ENCODE measurements around the gene DUSP1. TPM values are rescaled to one million over a fixed set of nuclear protein-coding genes. Genes with fewer than 3 reads are reported as not detected.

The DUSP1 gene
- total and polyA plus RNA-seq, 9 of the 15 experiments (the other 6 are each of a cell fraction or from before 2014, with no cell fraction given): 2.1 to 14.2 (median 8.5) TPM

DNA sequence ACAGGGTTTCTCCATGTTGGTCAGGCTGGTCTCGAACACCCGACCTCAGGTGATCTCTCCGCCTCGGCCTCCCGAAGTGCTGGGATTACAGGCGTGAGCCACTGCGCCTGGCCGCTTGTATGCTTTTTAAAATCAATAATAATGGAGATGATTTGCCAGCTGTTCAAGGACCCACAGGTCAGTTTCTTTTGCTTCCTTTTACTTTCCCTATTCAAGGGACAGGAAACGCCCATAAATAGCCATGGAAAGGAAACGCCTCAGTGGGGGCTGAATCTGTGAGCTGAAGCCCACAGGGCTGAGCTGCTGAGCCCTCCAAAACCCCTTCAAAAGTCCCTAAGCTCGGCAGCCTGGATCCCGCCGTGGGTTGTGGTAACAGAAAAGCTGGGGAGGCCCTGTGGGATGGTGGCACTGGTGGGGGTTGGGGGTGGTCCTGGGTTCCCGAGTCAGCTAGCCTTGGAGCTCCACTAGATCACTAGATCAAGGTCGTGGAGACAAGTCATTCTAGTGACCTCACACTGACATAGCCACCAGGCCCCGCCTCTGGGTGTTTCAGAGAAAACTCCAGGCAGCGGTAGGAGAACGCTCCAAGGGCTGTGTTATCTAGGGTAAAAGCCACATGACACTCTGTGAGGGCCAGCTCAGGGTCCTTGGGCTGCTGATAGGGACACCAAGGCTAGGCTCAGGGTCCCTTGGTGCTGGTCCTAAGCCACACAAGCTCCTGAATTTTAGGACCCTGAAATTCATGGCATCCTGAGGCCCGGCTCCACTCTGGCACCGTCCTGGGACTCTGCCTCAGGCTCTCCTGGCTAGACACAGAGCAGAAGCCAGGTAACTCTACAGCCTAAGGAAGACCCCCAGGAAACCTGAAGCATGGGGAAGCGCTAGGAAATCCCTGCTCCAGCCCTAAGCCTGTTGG, 18.0 kb upstream of the DUSP1 start (continued):
- no peak for TF ChIP-seq ZNF436 (CRISPR knock-in tag; IDR thresholded peaks at IDR 0.05)
- TF ChIP-seq POLR2H (tag; IDR thresholded peaks at IDR 0.05; ENCODE audit: low read depth): peak; percentile 91
- no peak for TF ChIP-seq CEBPG (CRISPR knock-in tag; IDR thresholded peaks at IDR 0.05)
- no peak for TF ChIP-seq CEBPG (tag; conservative IDR thresholded peaks at IDR 0.05 in 1 of 2, IDR thresholded peaks at IDR 0.05 in 1 of 2)
- 0 out of 2 replicates have a peak, but pooled peaks have one; percentile 63 for TF ChIP-seq POLR2AphosphoS5 (IDR thresholded peaks at IDR 0.05; ENCODE audit: control insufficient read depth, insufficient read depth, low read depth, low read length)
- TF ChIP-seq CBFA2T2 (conservative IDR thresholded peaks at IDR 0.05): no peak
- TF ChIP-seq PHF20 (IDR thresholded peaks at IDR 0.05; ENCODE audit: partially characterized antibody): no peak
- TF ChIP-seq SIN3A (IDR thresholded peaks at IDR 0.05; ENCODE audit: borderline replicate concordance in 2 of 2, control insufficient read depth in 1 of 2, low read depth in 2 of 2, low read length in 2 of 2): no peak
- TF ChIP-seq HCFC1 (IDR thresholded peaks at IDR 0.05; ENCODE audit: low read depth, low read length): no peak
- TF ChIP-seq ETV5 (CRISPR knock-in tag; IDR thresholded peaks at IDR 0.05; ENCODE audit: low read depth): 0 out of 2 replicates have a peak, but pooled peaks have one; percentile 43
- TF ChIP-seq DNMT1 (IDR thresholded peaks at IDR 0.05): no peak
- TF ChIP-seq KHSRP (IDR thresholded peaks at IDR 0.05): no peak
- TF ChIP-seq, protein P1, sequence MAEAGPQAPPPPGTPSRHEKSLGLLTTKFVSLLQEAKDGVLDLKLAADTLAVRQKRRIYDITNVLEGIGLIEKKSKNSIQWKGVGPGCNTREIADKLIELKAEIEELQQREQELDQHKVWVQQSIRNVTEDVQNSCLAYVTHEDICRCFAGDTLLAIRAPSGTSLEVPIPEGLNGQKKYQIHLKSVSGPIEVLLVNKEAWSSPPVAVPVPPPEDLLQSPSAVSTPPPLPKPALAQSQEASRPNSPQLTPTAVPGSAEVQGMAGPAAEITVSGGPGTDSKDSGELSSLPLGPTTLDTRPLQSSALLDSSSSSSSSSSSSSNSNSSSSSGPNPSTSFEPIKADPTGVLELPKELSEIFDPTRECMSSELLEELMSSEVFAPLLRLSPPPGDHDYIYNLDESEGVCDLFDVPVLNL (CRISPR knock-in tag; IDR thresholded peaks at IDR 0.05; ENCODE audit: low read depth): no peak
- no peak for TF ChIP-seq NONO (IDR thresholded peaks at IDR 0.05; ENCODE audit: low read depth in 2 of 2, low read length in 1 of 2)
- peak; percentile 67 for TF ChIP-seq ZFX (CRISPR knock-in tag; IDR thresholded peaks at IDR 0.05)
- no peak for TF ChIP-seq EHMT2 (IDR thresholded peaks at IDR 0.05)
- no peak for TF ChIP-seq TAL1 (IDR thresholded peaks at IDR 0.05)
- TF ChIP-seq PPARD (CRISPR knock-in tag; IDR thresholded peaks at IDR 0.05): no peak
- no peak for TF ChIP-seq ZNF324 (CRISPR knock-in tag; IDR thresholded peaks at IDR 0.05)
- TF ChIP-seq, protein P2, sequence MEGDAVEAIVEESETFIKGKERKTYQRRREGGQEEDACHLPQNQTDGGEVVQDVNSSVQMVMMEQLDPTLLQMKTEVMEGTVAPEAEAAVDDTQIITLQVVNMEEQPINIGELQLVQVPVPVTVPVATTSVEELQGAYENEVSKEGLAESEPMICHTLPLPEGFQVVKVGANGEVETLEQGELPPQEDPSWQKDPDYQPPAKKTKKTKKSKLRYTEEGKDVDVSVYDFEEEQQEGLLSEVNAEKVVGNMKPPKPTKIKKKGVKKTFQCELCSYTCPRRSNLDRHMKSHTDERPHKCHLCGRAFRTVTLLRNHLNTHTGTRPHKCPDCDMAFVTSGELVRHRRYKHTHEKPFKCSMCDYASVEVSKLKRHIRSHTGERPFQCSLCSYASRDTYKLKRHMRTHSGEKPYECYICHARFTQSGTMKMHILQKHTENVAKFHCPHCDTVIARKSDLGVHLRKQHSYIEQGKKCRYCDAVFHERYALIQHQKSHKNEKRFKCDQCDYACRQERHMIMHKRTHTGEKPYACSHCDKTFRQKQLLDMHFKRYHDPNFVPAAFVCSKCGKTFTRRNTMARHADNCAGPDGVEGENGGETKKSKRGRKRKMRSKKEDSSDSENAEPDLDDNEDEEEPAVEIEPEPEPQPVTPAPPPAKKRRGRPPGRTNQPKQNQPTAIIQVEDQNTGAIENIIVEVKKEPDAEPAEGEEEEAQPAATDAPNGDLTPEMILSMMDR (IDR thresholded peaks at IDR 0.05 in 2 of 3, conservative IDR thresholded peaks at IDR 0.05 in 1 of 3; ENCODE audit: insufficient read depth in 2 of 3, low read depth in 1 of 3, low read length in 3 of 3): no peak; a peak in 1 of 6 replicates
- no peak for TF ChIP-seq ZNF282 (CRISPR knock-in tag; IDR thresholded peaks at IDR 0.05)
- TF ChIP-seq E2F3 (CRISPR knock-in tag; IDR thresholded peaks at IDR 0.05): no peak
- peak; percentile 46; the same call in 1 of the 2 replicates for TF ChIP-seq EP300 (IDR thresholded peaks at IDR 0.05; ENCODE audit: low read length)
- no peak for TF ChIP-seq ZNF507 (tag; conservative IDR thresholded peaks at IDR 0.05)
- no peak; the same call in 1 of the 2 replicates for TF ChIP-seq ZNF644 (tag; IDR thresholded peaks at IDR 0.05; ENCODE audit: low read depth)
